HEK293 (cell line): ENCODE results near the gene ACR.

ENCODE experiments used
- CTCF ChIA-PET: fragments of 350-600 bp; formaldehyde crosslinking; extraction: SDS; loops from one replicate; lab custom pipeline; 2021; ENCODE audit warnings: antibody characterized with exemption; lab: Yijun Ruan, JAX
- POLR2A ChIA-PET: fragments of 300-600 bp; formaldehyde crosslinking; extraction: SDS; loops from one replicate; lab custom pipeline; 2020; ENCODE audit warnings: antibody characterized with exemption, inconsistent platforms; lab: Yijun Ruan, JAX
- H3K27ac ChIP-seq: fragments of 200-500 bp; sonication (Bioruptor generic); 2 replicates; pipeline ENCODE4 v1.5.1; 2014; ENCODE audit warnings: low read depth, low read length, control low read depth, inconsistent platforms; ENCODE audit errors: extremely low read depth
- H3K36me3 ChIP-seq, 2 experiments: fragments of 200-500 bp in 1 of 2; sonication (Bioruptor generic) in 1 of 2; 1 replicate in 1 of 2; 2 replicates in 1 of 2; pipeline ENCODE4 v1.5.1; 2014 to 2017; ENCODE audit warnings: inconsistent platforms in 2 of 2, low read length in 2 of 2; ENCODE audit not compliant: control insufficient read depth in 2 of 2, insufficient read depth in 1 of 2
- H3K4me1 ChIP-seq: fragments of 200-500 bp; sonication (Bioruptor generic); 2 replicates; pipeline ENCODE4 v1.5.1; 2014; ENCODE audit warnings: mild to moderate bottlenecking, low read length, inconsistent platforms; ENCODE audit not compliant: control insufficient read depth, insufficient read depth
- H3K4me3 ChIP-seq: 2 replicates; pipeline ENCODE4 v1.5.1; 2011; ENCODE audit warnings: low read depth, mild to moderate bottlenecking, control low read depth, low read length, moderate library complexity
- H3K9me3 ChIP-seq: fragments of 200-500 bp; sonication (Bioruptor generic); 2 replicates; pipeline ENCODE4 v1.5.1; 2014; ENCODE audit warnings: low read depth, low read length, inconsistent platforms; ENCODE audit not compliant: control insufficient read depth, insufficient read depth
- GLI2 ChIP-seq: fragments of 450-650 bp; formaldehyde crosslinking; IDR thresholded peaks from 2 replicates; pipeline ENCODE4; 2017; ENCODE audit warnings: missing biosample characterization, missing genetic modification characterization, low read depth, borderline replicate concordance
- GLIS2 ChIP-seq: fragments of 450-650 bp; formaldehyde crosslinking; IDR thresholded peaks from 2 replicates; pipeline ENCODE4 v1.5.1; 2016; ENCODE audit warnings: missing biosample characterization, missing genetic modification characterization
- KLF9 ChIP-seq: fragments of 450-650 bp; formaldehyde crosslinking; IDR thresholded peaks from 2 replicates; pipeline ENCODE4 v1.5.1; 2016; ENCODE audit warnings: missing biosample characterization, missing genetic modification characterization, low read depth
- SP3 ChIP-seq: fragments of 450-650 bp; formaldehyde crosslinking; IDR thresholded peaks from 2 replicates; pipeline ENCODE4 v1.5.1; 2016; ENCODE audit warnings: missing biosample characterization, missing genetic modification characterization
- ZBTB20 ChIP-seq: fragments of 450-650 bp; formaldehyde crosslinking; IDR thresholded peaks from 2 replicates; pipeline ENCODE4 v1.5.1; 2016; ENCODE audit warnings: missing biosample characterization, missing genetic modification characterization
- ZBTB7A ChIP-seq: fragments of 450-650 bp; formaldehyde crosslinking; IDR thresholded peaks from 2 replicates; pipeline ENCODE4 v1.5.1; 2016; ENCODE audit warnings: low read depth, missing biosample characterization, missing genetic modification characterization
- ZBTB8A ChIP-seq: fragments of 450-650 bp; formaldehyde crosslinking; IDR thresholded peaks from 2 replicates; pipeline ENCODE4 v1.5.1; 2016; ENCODE audit warnings: missing biosample characterization, missing genetic modification characterization
- ZFHX2 ChIP-seq: fragments of 450-650 bp; formaldehyde crosslinking; conservative IDR thresholded peaks from 2 replicates; pipeline ENCODE4 v1.5.1; 2016; ENCODE audit warnings: missing biosample characterization, missing genetic modification characterization
- ZNF133 ChIP-seq: fragments of 450-650 bp; formaldehyde crosslinking; IDR thresholded peaks from 2 replicates; pipeline ENCODE4 v1.5.1; 2016; ENCODE audit warnings: missing biosample characterization, missing genetic modification characterization
- ZNF16 ChIP-seq: fragments of 450-650 bp; formaldehyde crosslinking; IDR thresholded peaks from 2 replicates; pipeline ENCODE4 v1.5.1; 2016; ENCODE audit warnings: low read depth, missing biosample characterization, missing genetic modification characterization
- ZNF266 ChIP-seq: fragments of 450-650 bp; formaldehyde crosslinking; IDR thresholded peaks from 2 replicates; pipeline ENCODE4 v1.5.1; 2016; ENCODE audit warnings: missing biosample characterization, missing genetic modification characterization, low read depth
- ZNF335 ChIP-seq: fragments of 450-650 bp; formaldehyde crosslinking; conservative IDR thresholded peaks from 2 replicates; pipeline ENCODE4 v1.5.1; 2016; ENCODE audit warnings: missing biosample characterization, missing genetic modification characterization
- ZNF354C ChIP-seq: fragments of 450-650 bp; formaldehyde crosslinking; IDR thresholded peaks from 2 replicates; pipeline ENCODE4 v1.5.1; 2016; ENCODE audit warnings: missing biosample characterization, missing genetic modification characterization, low read depth, borderline replicate concordance
- ZNF514 ChIP-seq: fragments of 450-650 bp; formaldehyde crosslinking; IDR thresholded peaks from 2 replicates; pipeline ENCODE4 v1.5.1; 2016; ENCODE audit warnings: missing biosample characterization, missing genetic modification characterization
- ZNF585B ChIP-seq: fragments of 450-650 bp; formaldehyde crosslinking; IDR thresholded peaks from 2 replicates; pipeline ENCODE4 v1.5.1; 2016; ENCODE audit warnings: missing biosample characterization, missing genetic modification characterization
- ZNF654 ChIP-seq: fragments of 450-650 bp; formaldehyde crosslinking; IDR thresholded peaks from 2 replicates; pipeline ENCODE4 v1.5.1; 2016; ENCODE audit warnings: low read depth, missing biosample characterization, missing genetic modification characterization
- ZNF677 ChIP-seq: fragments of 450-650 bp; IDR thresholded peaks from 2 replicates; pipeline ENCODE4 v1.5.0; 2018; ENCODE audit warnings: missing biosample characterization, mild to moderate bottlenecking, missing genetic modification characterization, moderate library complexity
- TF ChIP-seq, protein P1 (sequence below): fragments of 450-650 bp; IDR thresholded peaks from 2 replicates; pipeline ENCODE4 v1.5.1; 2018; ENCODE audit warnings: missing biosample characterization, missing genetic modification characterization
- TF ChIP-seq, protein P2 (sequence below): fragments of 450-650 bp; formaldehyde crosslinking; optimal IDR thresholded peaks from 2 replicates; pipeline ENCODE3; 2016; ENCODE audit warnings: missing biosample characterization, mild to moderate bottlenecking, missing genetic modification characterization
- TF ChIP-seq, protein P3 (sequence below): fragments of 450-650 bp; formaldehyde crosslinking; IDR thresholded peaks from 2 replicates; pipeline ENCODE4 v1.5.1; 2016; ENCODE audit warnings: missing biosample characterization, missing genetic modification characterization
- TF ChIP-seq, protein P4 (sequence below): fragments of 450-650 bp; formaldehyde crosslinking; IDR thresholded peaks from 2 replicates; pipeline ENCODE4 v1.5.1; 2017; ENCODE audit warnings: missing biosample characterization, missing genetic modification characterization
- TF ChIP-seq, protein P5 (sequence below): fragments of 450-650 bp; formaldehyde crosslinking; IDR thresholded peaks from 2 replicates; pipeline ENCODE4 v1.5.1; 2016; ENCODE audit warnings: missing biosample characterization, missing genetic modification characterization, low read depth

The ACR gene

DNA sequence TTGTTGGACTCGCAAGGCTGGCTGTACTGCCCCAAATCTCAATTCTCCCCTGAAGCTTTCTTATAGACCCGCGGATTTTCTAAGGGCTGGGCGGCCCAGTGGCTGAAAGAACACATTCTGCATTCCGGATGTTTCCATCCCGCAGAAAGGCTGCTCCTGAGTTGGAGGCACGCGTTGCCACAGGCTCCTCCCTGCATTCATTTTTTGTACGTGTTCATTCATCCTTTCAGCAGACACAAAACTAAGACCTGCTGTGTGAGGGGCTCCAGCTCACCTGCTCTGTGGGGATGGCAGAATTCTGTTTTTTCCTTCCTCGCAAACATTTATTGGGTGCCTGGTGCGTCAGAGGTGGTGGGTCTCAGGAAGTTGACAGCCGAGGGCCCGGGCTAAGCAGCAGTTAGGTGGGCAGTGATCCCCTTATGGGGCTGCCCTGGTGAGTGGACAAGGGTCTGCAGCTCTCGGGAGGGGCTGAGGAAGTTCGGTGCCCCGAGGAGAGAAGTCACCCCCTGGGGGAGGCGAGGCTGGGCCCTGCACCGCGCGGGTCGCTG, 41.7 kb upstream of the ACR start (continued):
- no peak for TF ChIP-seq ZBTB8A
- TF ChIP-seq ZNF354C (tag by site-specific recombination): no peak
- TF ChIP-seq, protein P1, sequence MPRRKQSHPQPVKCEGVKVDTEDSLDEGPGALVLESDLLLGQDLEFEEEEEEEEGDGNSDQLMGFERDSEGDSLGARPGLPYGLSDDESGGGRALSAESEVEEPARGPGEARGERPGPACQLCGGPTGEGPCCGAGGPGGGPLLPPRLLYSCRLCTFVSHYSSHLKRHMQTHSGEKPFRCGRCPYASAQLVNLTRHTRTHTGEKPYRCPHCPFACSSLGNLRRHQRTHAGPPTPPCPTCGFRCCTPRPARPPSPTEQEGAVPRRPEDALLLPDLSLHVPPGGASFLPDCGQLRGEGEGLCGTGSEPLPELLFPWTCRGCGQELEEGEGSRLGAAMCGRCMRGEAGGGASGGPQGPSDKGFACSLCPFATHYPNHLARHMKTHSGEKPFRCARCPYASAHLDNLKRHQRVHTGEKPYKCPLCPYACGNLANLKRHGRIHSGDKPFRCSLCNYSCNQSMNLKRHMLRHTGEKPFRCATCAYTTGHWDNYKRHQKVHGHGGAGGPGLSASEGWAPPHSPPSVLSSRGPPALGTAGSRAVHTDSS (tag by site-specific recombination): no peak
- no peak for TF ChIP-seq ZNF514 (tag by site-specific recombination)
- no peak for TF ChIP-seq GLI2 (tag by site-specific recombination)

DNA sequence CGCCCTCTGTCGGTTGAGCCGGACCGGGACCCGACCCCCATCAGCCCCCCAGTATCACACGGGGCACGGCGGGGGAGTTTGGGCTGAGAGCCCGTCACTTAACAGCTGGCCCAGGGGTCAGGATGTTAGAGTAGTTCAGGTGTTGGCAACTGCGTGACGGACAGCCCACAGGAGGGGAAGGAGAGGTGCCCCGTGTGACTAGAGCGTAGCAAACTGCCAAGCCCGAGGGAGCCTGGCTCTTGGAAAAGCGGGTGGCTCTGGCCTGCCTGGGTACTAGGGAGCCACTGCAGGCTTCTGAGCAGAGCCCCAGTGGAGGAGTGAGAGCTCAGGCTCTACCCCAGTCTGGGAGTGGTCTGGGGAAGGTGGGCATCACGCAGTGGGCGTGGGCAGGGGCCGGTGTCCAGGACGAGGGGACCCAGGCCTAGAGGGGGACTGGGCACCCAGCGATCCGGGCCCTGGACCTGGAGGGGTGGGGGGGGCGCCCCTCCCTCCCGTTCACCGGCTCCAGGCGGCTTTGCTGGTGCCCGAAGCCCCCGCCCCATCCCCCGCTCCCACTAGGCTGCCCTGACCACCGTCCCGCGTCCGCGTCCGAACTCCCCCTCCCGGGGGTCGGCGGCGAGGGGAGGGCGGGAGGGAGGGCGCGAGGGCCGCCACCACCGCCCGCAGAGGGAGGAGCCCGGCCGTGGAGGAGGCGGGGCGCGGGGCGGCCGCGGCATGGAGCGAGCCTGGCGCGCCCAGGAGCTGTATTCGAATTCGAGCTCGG, 41.0 kb upstream of the ACR start:
- no peak overlapping the region for H3K27ac ChIP-seq
- peaks cover 0 to 22% of the 10 kb centered on the region in 2 experiments; a peak in 1 of 3 replicates for H3K36me3 ChIP-seq
- peak overlapping the region; percentile 45 for H3K4me3 ChIP-seq
- no peaks in the 10 kb centered on the region for H3K4me1 ChIP-seq
- TF ChIP-seq, protein P2, sequence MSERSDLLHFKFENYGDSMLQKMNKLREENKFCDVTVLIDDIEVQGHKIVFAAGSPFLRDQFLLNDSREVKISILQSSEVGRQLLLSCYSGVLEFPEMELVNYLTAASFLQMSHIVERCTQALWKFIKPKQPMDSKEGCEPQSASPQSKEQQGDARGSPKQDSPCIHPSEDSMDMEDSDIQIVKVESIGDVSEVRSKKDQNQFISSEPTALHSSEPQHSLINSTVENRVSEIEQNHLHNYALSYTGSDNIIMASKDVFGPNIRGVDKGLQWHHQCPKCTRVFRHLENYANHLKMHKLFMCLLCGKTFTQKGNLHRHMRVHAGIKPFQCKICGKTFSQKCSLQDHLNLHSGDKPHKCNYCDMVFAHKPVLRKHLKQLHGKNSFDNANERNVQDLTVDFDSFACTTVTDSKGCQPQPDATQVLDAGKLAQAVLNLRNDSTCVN (tag by site-specific recombination): peak; percentile 22
- TF ChIP-seq ZBTB7A (tag by site-specific recombination) (0 out of 2 replicates have a peak, but pooled peaks have one; percentile 27), ZBTB20 (tag by site-specific recombination) (peak; percentile 20; the same call in 1 of the 2 replicates), SP3 (0 out of 2 replicates have a peak, but pooled peaks have one; percentile 46), ZNF585B (tag by site-specific recombination) (no peak), ZNF133 (tag by site-specific recombination) (no peak), ZFHX2 (tag by site-specific recombination) (0 out of 2 replicates have a peak, but pooled peaks have one; percentile 12), KLF9 (tag by site-specific recombination) (0 out of 2 replicates have a peak, but pooled peaks have one; percentile 19), GLIS2 (tag by site-specific recombination) (0 out of 2 replicates have a peak, but pooled peaks have one; percentile 15), ZNF677 (no peak), ZBTB8A (peak; percentile 42), ZNF266 (tag by site-specific recombination) (no peak), ZNF16 (tag by site-specific recombination) (peak; percentile 97), ZNF335 (peak; percentile 80), ZNF654 (no peak)
- TF ChIP-seq, protein P3, sequence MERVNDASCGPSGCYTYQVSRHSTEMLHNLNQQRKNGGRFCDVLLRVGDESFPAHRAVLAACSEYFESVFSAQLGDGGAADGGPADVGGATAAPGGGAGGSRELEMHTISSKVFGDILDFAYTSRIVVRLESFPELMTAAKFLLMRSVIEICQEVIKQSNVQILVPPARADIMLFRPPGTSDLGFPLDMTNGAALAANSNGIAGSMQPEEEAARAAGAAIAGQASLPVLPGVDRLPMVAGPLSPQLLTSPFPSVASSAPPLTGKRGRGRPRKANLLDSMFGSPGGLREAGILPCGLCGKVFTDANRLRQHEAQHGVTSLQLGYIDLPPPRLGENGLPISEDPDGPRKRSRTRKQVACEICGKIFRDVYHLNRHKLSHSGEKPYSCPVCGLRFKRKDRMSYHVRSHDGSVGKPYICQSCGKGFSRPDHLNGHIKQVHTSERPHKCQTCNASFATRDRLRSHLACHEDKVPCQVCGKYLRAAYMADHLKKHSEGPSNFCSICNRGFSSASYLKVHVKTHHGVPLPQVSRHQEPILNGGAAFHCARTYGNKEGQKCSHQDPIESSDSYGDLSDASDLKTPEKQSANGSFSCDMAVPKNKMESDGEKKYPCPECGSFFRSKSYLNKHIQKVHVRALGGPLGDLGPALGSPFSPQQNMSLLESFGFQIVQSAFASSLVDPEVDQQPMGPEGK: peak; percentile 66
- TF ChIP-seq, protein P4, sequence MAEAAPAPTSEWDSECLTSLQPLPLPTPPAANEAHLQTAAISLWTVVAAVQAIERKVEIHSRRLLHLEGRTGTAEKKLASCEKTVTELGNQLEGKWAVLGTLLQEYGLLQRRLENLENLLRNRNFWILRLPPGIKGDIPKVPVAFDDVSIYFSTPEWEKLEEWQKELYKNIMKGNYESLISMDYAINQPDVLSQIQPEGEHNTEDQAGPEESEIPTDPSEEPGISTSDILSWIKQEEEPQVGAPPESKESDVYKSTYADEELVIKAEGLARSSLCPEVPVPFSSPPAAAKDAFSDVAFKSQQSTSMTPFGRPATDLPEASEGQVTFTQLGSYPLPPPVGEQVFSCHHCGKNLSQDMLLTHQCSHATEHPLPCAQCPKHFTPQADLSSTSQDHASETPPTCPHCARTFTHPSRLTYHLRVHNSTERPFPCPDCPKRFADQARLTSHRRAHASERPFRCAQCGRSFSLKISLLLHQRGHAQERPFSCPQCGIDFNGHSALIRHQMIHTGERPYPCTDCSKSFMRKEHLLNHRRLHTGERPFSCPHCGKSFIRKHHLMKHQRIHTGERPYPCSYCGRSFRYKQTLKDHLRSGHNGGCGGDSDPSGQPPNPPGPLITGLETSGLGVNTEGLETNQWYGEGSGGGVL (tag by site-specific recombination): peak; percentile 34; the same call in 1 of the 2 replicates
- TF ChIP-seq, protein P5, sequence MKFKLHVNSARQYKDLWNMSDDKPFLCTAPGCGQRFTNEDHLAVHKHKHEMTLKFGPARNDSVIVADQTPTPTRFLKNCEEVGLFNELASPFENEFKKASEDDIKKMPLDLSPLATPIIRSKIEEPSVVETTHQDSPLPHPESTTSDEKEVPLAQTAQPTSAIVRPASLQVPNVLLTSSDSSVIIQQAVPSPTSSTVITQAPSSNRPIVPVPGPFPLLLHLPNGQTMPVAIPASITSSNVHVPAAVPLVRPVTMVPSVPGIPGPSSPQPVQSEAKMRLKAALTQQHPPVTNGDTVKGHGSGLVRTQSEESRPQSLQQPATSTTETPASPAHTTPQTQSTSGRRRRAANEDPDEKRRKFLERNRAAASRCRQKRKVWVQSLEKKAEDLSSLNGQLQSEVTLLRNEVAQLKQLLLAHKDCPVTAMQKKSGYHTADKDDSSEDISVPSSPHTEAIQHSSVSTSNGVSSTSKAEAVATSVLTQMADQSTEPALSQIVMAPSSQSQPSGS (tag by site-specific recombination): no peak
- no peaks in the 10 kb centered on the region for H3K9me3 ChIP-seq
- CTCF ChIA-PET: interaction anchor here (0.6 kb wide), 1 partner anchor 773 kb away, joined by 3 read pairs; no protein-coding TSS in a partner anchor
- POLR2A ChIA-PET: no interaction called here
